K562 (cell line): ENCODE measurements around the gene ATP13A2.

Source experiments
- GTF2F1 ChIP-seq: IDR thresholded peaks from 2 replicates; pipeline ENCODE4 v1.6.1; 2011; ENCODE audit warnings: low read depth, low read length, improper control_type of control experiment
- MED1 ChIP-seq: sonication (generic); formaldehyde crosslinking; IDR thresholded peaks from 2 replicates; pipeline ENCODE4 v1.8.1; 2023; ENCODE audit warnings: missing genetic modification reagents, borderline replicate concordance
- NFATC3 ChIP-seq: fragments of 450-650 bp; IDR thresholded peaks from 2 replicates; pipeline ENCODE4 v1.6.1; 2017; ENCODE audit warnings: mild to moderate bottlenecking
- PRPF4 ChIP-seq: fragments of 200-400 bp; formaldehyde crosslinking; IDR thresholded peaks from one replicate; pipeline ENCODE4 v1.6.1; 2017; ENCODE audit warnings: low read length, low read depth, mild to moderate bottlenecking; ENCODE audit not compliant: insufficient read depth, poor library complexity, severe bottlenecking
- SETDB1 ChIP-seq: IDR thresholded peaks from one replicate; pipeline ENCODE4 v1.6.1; 2012; ENCODE audit warnings: low read length, control low read depth, inconsistent platforms
- XRCC5 ChIP-seq: fragments of 200-400 bp; formaldehyde crosslinking; IDR thresholded peaks from 2 replicates; pipeline ENCODE4 v1.6.1; 2017; ENCODE audit warnings: low read depth, mild to moderate bottlenecking, low read length
- ZBTB33 ChIP-seq: sonication (generic); formaldehyde crosslinking; IDR thresholded peaks from 2 replicates; pipeline ENCODE4 v1.8.1; 2023; ENCODE audit warnings: mild to moderate bottlenecking, missing genetic modification reagents
- ZNF121 ChIP-seq: sonication (generic); formaldehyde crosslinking; conservative IDR thresholded peaks from 2 replicates; pipeline ENCODE4 v1.8.0; 2022; ENCODE audit warnings: missing genetic modification reagents
- ZNF175 ChIP-seq: fragments of 200-800 bp; sonication (Bioruptor generic); IDR thresholded peaks from 2 replicates; pipeline ENCODE4 v1.6.1; 2016; ENCODE audit warnings: low read depth, mild to moderate bottlenecking, missing genetic modification characterization, missing compliant biosample characterization
- TF ChIP-seq, protein P1 (sequence below): fragments of 450-650 bp; formaldehyde crosslinking; IDR thresholded peaks from 2 replicates; pipeline ENCODE4 v1.4.0; 2022; ENCODE audit warnings: missing genetic modification characterization
- TF ChIP-seq, protein P2 (sequence below): fragments of 450-650 bp; IDR thresholded peaks from 2 replicates; pipeline ENCODE4 v1.6.1; 2017; ENCODE audit warnings: mild to moderate bottlenecking, moderate library complexity
- TF ChIP-seq, protein P3 (sequence below): sonication (generic); formaldehyde crosslinking; IDR thresholded peaks from 2 replicates; pipeline ENCODE4 v1.8.0; 2022; ENCODE audit warnings: mild to moderate bottlenecking, low read depth, missing genetic modification reagents

DNA sequence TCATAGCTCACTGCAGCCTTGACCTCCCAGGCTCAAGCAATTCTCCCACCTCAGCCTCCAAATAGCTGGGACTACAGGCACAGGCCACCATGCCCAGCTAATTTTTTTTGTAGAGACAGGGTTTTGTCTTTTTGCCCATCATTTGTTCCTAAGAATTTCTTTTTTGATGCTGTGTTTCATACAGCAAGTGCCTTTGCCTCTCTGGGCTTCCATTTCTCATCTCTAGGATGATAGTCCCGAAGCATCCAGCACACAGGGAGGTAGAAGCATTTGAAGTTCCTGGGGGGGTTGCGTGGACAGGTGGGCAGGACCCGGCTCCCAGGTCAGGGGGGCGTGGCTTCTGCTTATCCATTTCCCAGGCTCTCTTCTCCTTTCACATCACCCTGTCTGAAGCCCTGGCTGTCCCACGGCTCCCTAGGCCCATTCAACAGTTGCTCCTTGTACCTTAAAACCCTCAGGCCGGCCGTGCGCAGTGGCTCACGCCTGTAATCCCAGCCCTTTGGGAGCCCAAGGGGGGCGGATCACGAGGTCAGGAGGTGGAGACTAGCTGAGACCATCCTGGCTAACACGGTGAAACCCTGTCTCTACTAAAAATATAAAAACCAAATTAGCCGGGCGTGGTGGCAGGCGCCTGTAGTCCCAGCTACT lies 3.4 kb downstream of the ATP13A2 start:
- TF ChIP-seq PRPF4 (no peak), NFATC3 (no peak), MED1 (CRISPR knock-in tag) (no peak), ZNF121 (no peak), ZBTB33 (CRISPR knock-in tag) (0 out of 2 replicates have a peak, but pooled peaks have one; percentile 14), XRCC5 (no peak), SETDB1 (no peak), GTF2F1 (no peak), ZNF175 (no peak)
- TF ChIP-seq, protein P1, sequence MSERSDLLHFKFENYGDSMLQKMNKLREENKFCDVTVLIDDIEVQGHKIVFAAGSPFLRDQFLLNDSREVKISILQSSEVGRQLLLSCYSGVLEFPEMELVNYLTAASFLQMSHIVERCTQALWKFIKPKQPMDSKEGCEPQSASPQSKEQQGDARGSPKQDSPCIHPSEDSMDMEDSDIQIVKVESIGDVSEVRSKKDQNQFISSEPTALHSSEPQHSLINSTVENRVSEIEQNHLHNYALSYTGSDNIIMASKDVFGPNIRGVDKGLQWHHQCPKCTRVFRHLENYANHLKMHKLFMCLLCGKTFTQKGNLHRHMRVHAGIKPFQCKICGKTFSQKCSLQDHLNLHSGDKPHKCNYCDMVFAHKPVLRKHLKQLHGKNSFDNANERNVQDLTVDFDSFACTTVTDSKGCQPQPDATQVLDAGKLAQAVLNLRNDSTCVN (CRISPR knock-in tag), result no peak
- TF ChIP-seq, protein P2, sequence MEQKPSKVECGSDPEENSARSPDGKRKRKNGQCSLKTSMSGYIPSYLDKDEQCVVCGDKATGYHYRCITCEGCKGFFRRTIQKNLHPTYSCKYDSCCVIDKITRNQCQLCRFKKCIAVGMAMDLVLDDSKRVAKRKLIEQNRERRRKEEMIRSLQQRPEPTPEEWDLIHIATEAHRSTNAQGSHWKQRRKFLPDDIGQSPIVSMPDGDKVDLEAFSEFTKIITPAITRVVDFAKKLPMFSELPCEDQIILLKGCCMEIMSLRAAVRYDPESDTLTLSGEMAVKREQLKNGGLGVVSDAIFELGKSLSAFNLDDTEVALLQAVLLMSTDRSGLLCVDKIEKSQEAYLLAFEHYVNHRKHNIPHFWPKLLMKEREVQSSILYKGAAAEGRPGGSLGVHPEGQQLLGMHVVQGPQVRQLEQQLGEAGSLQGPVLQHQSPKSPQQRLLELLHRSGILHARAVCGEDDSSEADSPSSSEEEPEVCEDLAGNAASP, result no peak
- TF ChIP-seq, protein P3, sequence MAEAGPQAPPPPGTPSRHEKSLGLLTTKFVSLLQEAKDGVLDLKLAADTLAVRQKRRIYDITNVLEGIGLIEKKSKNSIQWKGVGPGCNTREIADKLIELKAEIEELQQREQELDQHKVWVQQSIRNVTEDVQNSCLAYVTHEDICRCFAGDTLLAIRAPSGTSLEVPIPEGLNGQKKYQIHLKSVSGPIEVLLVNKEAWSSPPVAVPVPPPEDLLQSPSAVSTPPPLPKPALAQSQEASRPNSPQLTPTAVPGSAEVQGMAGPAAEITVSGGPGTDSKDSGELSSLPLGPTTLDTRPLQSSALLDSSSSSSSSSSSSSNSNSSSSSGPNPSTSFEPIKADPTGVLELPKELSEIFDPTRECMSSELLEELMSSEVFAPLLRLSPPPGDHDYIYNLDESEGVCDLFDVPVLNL (CRISPR knock-in tag), result no peak
